HepG2 (cell line): ENCODE measurements around the gene MEX3D. TPM values are rescaled to one million over a fixed set of nuclear protein-coding genes. Genes with fewer than 3 reads are reported as not detected.

ENCODE experiments used
- EEA1 ChIP-seq: sonication (generic); formaldehyde crosslinking; IDR thresholded peaks from 2 replicates; pipeline ENCODE4 v1.5.1; 2020; ENCODE audit warnings: mild to moderate bottlenecking, missing genetic modification reagents, borderline replicate concordance
- ELK4 ChIP-seq: sonication (generic); formaldehyde crosslinking; IDR thresholded peaks from 2 replicates; pipeline ENCODE4 v1.9.0; 2021; ENCODE audit warnings: missing genetic modification reagents, borderline replicate concordance
- HES4 ChIP-seq: sonication (generic); formaldehyde crosslinking; IDR thresholded peaks from 2 replicates; pipeline ENCODE4 v1.9.0; 2021; ENCODE audit warnings: mild to moderate bottlenecking, missing genetic modification reagents, borderline replicate concordance
- HNRNPUL1 ChIP-seq: fragments of 200-400 bp; formaldehyde crosslinking; IDR thresholded peaks from 2 replicates; pipeline ENCODE4 v1.6.1; 2017; ENCODE audit warnings: low read depth, mild to moderate bottlenecking, low read length, moderate library complexity
- IKZF4 ChIP-seq: sonication (generic); formaldehyde crosslinking; IDR thresholded peaks from 2 replicates; pipeline ENCODE4 v1.5.1; 2020; ENCODE audit warnings: borderline replicate concordance, mild to moderate bottlenecking, low read depth, missing genetic modification reagents; ENCODE audit errors: not compliant biosample characterization
- LCORL ChIP-seq, 2 experiments: fragments of 450-650 bp in 1 of 2; sonication (generic) in 1 of 2; formaldehyde crosslinking in 1 of 2; IDR thresholded peaks; 2 replicates each; pipeline versions ENCODE4 v1.5.0 to v1.6.1; 2017 to 2020; ENCODE audit warnings: antibody characterized with exemption in 1 of 2, missing genetic modification reagents in 1 of 2
- MLLT10 ChIP-seq: sonication (generic); formaldehyde crosslinking; IDR thresholded peaks from 2 replicates; pipeline ENCODE4 v1.4.0; 2020; ENCODE audit warnings: missing genetic modification reagents
- MTA1 ChIP-seq: sonication (generic); formaldehyde crosslinking; IDR thresholded peaks from 2 replicates; pipeline ENCODE4 v1.4.0; 2020; ENCODE audit warnings: missing genetic modification reagents, mild to moderate bottlenecking, borderline replicate concordance
- MXD4 ChIP-seq: IDR thresholded peaks from 2 replicates; pipeline ENCODE4 v1.6.1; 2016; ENCODE audit warnings: mild to moderate bottlenecking, missing biosample characterization, missing genetic modification reagents
- NFATC3 ChIP-seq: sonication (generic); formaldehyde crosslinking; IDR thresholded peaks from 2 replicates; pipeline ENCODE4 v1.5.1; 2020; ENCODE audit warnings: mild to moderate bottlenecking, missing genetic modification reagents
- NFE2L1 ChIP-seq: sonication (generic); formaldehyde crosslinking; IDR thresholded peaks from 2 replicates; pipeline ENCODE4 v1.4.0; 2020; ENCODE audit warnings: missing genetic modification reagents, mild to moderate bottlenecking, borderline replicate concordance
- PLSCR1 ChIP-seq: sonication (generic); formaldehyde crosslinking; IDR thresholded peaks from 2 replicates; pipeline ENCODE4 v1.5.0; 2020; ENCODE audit warnings: missing genetic modification reagents, mild to moderate bottlenecking, borderline replicate concordance
- ZBTB33 ChIP-seq: sonication (generic); formaldehyde crosslinking; IDR thresholded peaks from 2 replicates; pipeline ENCODE4 v1.4.0; 2020; ENCODE audit warnings: missing genetic modification reagents
- ZFP37 ChIP-seq: sonication (generic); formaldehyde crosslinking; IDR thresholded peaks from 2 replicates; pipeline ENCODE4 v1.4.0; 2020; ENCODE audit warnings: missing genetic modification reagents, borderline replicate concordance
- ZFP90 ChIP-seq: sonication (generic); formaldehyde crosslinking; IDR thresholded peaks from 2 replicates; pipeline ENCODE4 v1.8.0; 2022; ENCODE audit warnings: missing genetic modification reagents, mild to moderate bottlenecking, inconsistent platforms, borderline replicate concordance
- ZNF101 ChIP-seq: sonication (generic); formaldehyde crosslinking; IDR thresholded peaks from 2 replicates; pipeline ENCODE4 v1.4.0; 2020; ENCODE audit warnings: mild to moderate bottlenecking, low read depth, missing genetic modification reagents, borderline replicate concordance
- ZNF230 ChIP-seq: sonication (generic); formaldehyde crosslinking; IDR thresholded peaks from 2 replicates; pipeline ENCODE4 v1.4.0; 2020; ENCODE audit warnings: mild to moderate bottlenecking, missing genetic modification reagents
- ZNF350 ChIP-seq: sonication (generic); formaldehyde crosslinking; IDR thresholded peaks from 2 replicates; pipeline ENCODE4 v1.4.0; 2020; ENCODE audit warnings: mild to moderate bottlenecking, low read depth, missing genetic modification reagents, borderline replicate concordance
- ZNF598 ChIP-seq: sonication (generic); formaldehyde crosslinking; IDR thresholded peaks from 2 replicates; pipeline ENCODE4 v1.5.1; 2020; ENCODE audit warnings: mild to moderate bottlenecking, missing genetic modification reagents, borderline replicate concordance
- ZNF737 ChIP-seq: sonication (generic); formaldehyde crosslinking; IDR thresholded peaks from 2 replicates; pipeline ENCODE4 v1.5.0; 2020; ENCODE audit warnings: missing genetic modification reagents, mild to moderate bottlenecking, borderline replicate concordance
- ZNF746 ChIP-seq: sonication (generic); formaldehyde crosslinking; IDR thresholded peaks from 2 replicates; pipeline ENCODE4 v1.8.0; 2022; ENCODE audit warnings: mild to moderate bottlenecking, missing genetic modification reagents
- polyA plus RNA-seq, 8 experiments: library from polyadenylated mRNA; depleted of rRNA in 3 of 8; stranded (reverse) in 7 of 8; unstranded in 1 of 8; fragments of >200 nt; fragmentation: Illumina TruSeq in 4 of 8; extraction: Trizol in 4 of 8; gene quantifications; 2 replicates each; pipeline versions ENCODE4 v1.2.1 to v1.2.3, GENCODE V29; 2011 to 2016; ENCODE audit warnings: low read depth in 4 of 8, missing spikeins in 1 of 8, mixed read lengths in 1 of 8; ENCODE audit not compliant: insufficient read depth in 1 of 8
- total RNA-seq, 5 experiments: library from RNA; depleted of rRNA; stranded (reverse); fragments of >200 nt; fragmentation: Illumina TruSeq; extraction: Trizol; gene quantifications; 2 replicates each; pipeline ENCODE4 v1.2.3, GENCODE V29; 2016; ENCODE audit warnings: low read depth in 1 of 5
- TF ChIP-seq, protein P1 (sequence below): fragments of 450-650 bp; IDR thresholded peaks from 2 replicates; pipeline ENCODE4 v1.6.1; 2017; ENCODE audit warnings: mild to moderate bottlenecking

The MEX3D gene
- total and polyA plus RNA-seq, 2 of the 13 experiments (the other 11 are each of a cell fraction or from before 2014, with no cell fraction given) = 3.6 to 17.1 TPM

GRCh38 chr19:1592755-1593500 lies 24.8 kb upstream of the MEX3D start, which contains the start of gene MBD3 (continued):
- TF ChIP-seq, protein P1, sequence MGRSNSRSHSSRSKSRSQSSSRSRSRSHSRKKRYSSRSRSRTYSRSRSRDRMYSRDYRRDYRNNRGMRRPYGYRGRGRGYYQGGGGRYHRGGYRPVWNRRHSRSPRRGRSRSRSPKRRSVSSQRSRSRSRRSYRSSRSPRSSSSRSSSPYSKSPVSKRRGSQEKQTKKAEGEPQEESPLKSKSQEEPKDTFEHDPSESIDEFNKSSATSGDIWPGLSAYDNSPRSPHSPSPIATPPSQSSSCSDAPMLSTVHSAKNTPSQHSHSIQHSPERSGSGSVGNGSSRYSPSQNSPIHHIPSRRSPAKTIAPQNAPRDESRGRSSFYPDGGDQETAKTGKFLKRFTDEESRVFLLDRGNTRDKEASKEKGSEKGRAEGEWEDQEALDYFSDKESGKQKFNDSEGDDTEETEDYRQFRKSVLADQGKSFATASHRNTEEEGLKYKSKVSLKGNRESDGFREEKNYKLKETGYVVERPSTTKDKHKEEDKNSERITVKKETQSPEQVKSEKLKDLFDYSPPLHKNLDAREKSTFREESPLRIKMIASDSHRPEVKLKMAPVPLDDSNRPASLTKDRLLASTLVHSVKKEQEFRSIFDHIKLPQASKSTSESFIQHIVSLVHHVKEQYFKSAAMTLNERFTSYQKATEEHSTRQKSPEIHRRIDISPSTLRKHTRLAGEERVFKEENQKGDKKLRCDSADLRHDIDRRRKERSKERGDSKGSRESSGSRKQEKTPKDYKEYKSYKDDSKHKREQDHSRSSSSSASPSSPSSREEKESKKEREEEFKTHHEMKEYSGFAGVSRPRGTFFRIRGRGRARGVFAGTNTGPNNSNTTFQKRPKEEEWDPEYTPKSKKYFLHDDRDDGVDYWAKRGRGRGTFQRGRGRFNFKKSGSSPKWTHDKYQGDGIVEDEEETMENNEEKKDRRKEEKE = no peak
- TF ChIP-seq ZNF737 (CRISPR knock-in tag) (no peak), HES4 (CRISPR knock-in tag) (0 out of 2 replicates have a peak, but pooled peaks have one; percentile 42), ZBTB33 (CRISPR knock-in tag) (no peak), ZNF598 (CRISPR knock-in tag) (peak; percentile 71; the same call in 1 of the 2 replicates), ZNF746 (CRISPR knock-in tag) (no peak), MTA1 (CRISPR knock-in tag) (no peak; the same call in 1 of the 2 replicates), LCORL (IDR thresholded peaks at IDR 0.05) (no peak), LCORL (CRISPR knock-in tag; IDR thresholded peaks at IDR 0.05) (no peak), IKZF4 (CRISPR knock-in tag) (peak; percentile 69), EEA1 (CRISPR knock-in tag) (no peak), ZNF350 (CRISPR knock-in tag) (0 out of 2 replicates have a peak, but pooled peaks have one; percentile 43), ZNF101 (CRISPR knock-in tag) (no peak), ZFP37 (CRISPR knock-in tag) (peak; percentile 71; the same call in 1 of the 2 replicates), MXD4 (CRISPR knock-in tag) (no peak), PLSCR1 (CRISPR knock-in tag) (no peak), MLLT10 (CRISPR knock-in tag) (no peak), ZNF230 (no peak), ZFP90 (CRISPR knock-in tag) (no peak), NFE2L1 (no peak), NFATC3 (CRISPR knock-in tag) (peak; percentile 42; the same call in 1 of the 2 replicates), HNRNPUL1 (no peak), ELK4 (CRISPR knock-in tag) (no peak)
